ENCODE results near the gene NKX2-4. TPM values are rescaled to one million over a fixed set of nuclear protein-coding genes. Genes with fewer than 3 reads are reported as not detected.

The NKX2-4 gene
- total RNA-seq, 1 experiment from 2014 or later, result 0.15 TPM

DNA sequence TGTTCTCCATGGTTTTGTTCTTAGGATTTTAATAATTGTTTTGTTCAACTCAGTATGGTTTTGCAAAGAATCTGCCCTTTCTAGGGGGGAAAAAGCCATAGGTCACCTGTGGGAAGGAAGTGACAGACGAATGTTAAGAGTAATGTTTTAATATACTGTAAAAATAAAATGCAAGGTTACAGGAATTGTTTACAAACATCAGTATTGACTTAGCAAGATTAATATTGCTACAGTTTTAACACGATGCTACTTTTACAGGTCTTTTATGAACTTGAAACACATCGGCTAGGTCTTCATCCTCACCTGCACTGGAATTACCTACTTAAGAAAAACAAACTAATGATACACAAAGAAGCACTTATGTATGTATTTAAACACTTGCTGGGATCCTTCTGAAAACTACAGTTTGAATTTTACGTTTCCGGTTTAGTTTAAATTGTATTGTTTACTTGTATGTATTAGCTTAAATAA is 1.7 kb upstream of the NKX2-4 start:
- Histone ChIP-seq H3K9me3 (ENCODE audit: control insufficient read depth, low read depth, low read length) (no peaks in the 10 kb centered on the region), H2AK5ac (ENCODE audit: insufficient read length, low read length) (no peak overlapping the region), H2BK20ac (ENCODE audit: low read depth, low read length, poor library complexity, severe bottlenecking) (no peak overlapping the region), H3T11ph (ENCODE audit: low read length) (no peak overlapping the region), H3K18ac (ENCODE audit: insufficient read length, low read depth, low read length) (no peak overlapping the region), H3K4me1 (ENCODE audit: insufficient read depth, low read length) (no peaks in the 10 kb centered on the region), H3K9ac (ENCODE audit: extremely low read depth, insufficient read length, low read length) (no peak overlapping the region), H4K20me1 (ENCODE audit: control insufficient read depth, insufficient read depth, insufficient read length) (no peaks in the 10 kb centered on the region), H4K91ac (ENCODE audit: insufficient read length, low read depth, low read length) (no peak overlapping the region), H3K27ac (ENCODE audit: insufficient read length, low read depth, low read length) (no peak overlapping the region), H2BK15ac (ENCODE audit: low read depth, low read length) (no peak overlapping the region), H3K4me2 (ENCODE audit: insufficient read depth, insufficient read length, low read length) (no peak overlapping the region), H2AFZ (ENCODE audit: low read length) (no peak overlapping the region), H3K23me2 (ENCODE audit: insufficient read length, low read depth, low read length, poor library complexity, severe bottlenecking) (no peaks in the 10 kb centered on the region), H3K79me1 (ENCODE audit: insufficient read depth, low read depth, low read length, poor library complexity, severe bottlenecking) (no peaks in the 10 kb centered on the region), H3K79me2 (ENCODE audit: insufficient read depth, low read length) (no peaks in the 10 kb centered on the region), H4K8ac (replicated peaks; ENCODE audit: insufficient read length, low read depth, low read length) (no peak overlapping the region), H2BK5ac (ENCODE audit: insufficient read length, low read length) (no peak overlapping the region), H4K5ac (ENCODE audit: insufficient read length, low read depth, low read length) (no peak overlapping the region), H2BK12ac (ENCODE audit: insufficient read length, low read depth, low read length) (no peak overlapping the region), H3K27me3 (ENCODE audit: insufficient read depth, low read length) (peaks cover 33% of the 10 kb centered on the region), H3K23ac (ENCODE audit: insufficient read length, low read depth, low read length) (no peak overlapping the region), H3K14ac (ENCODE audit: insufficient read depth, low read length) (no peak overlapping the region), H2BK120ac (ENCODE audit: low read depth, low read length, poor library complexity, severe bottlenecking) (no peak overlapping the region), H3K56ac (ENCODE audit: insufficient read length, low read depth, low read length) (no peak overlapping the region), H3K4ac (ENCODE audit: low read depth, low read length) (no peak overlapping the region)
- Mint-ChIP-seq H3K4me1 (peaks cover 5 to 12% of the 10 kb centered on the region in 2 experiments), H3K27ac (no peak overlapping the region), H3K9me3 (peaks cover 0 to 4% of the 10 kb centered on the region in 2 experiments; a peak in 2 of 5 replicates), H3K4me3 (no peak overlapping the region), H3K36me3 (ENCODE audit: insufficient read depth in 1 of 3, low read depth in 3 of 3) (no peaks in the 10 kb centered on the region; a peak in 2 of 7 replicates), H3K27me3 (ENCODE audit: low read depth) (peaks cover 88% of the 10 kb centered on the region)
- no CpG with 5 or more reads among the region's 5 CpGs for WGBS (ENCODE audit: extremely low coverage, insufficient read length, low lambda C conversion rate)
- TF ChIP-seq, protein P1, sequence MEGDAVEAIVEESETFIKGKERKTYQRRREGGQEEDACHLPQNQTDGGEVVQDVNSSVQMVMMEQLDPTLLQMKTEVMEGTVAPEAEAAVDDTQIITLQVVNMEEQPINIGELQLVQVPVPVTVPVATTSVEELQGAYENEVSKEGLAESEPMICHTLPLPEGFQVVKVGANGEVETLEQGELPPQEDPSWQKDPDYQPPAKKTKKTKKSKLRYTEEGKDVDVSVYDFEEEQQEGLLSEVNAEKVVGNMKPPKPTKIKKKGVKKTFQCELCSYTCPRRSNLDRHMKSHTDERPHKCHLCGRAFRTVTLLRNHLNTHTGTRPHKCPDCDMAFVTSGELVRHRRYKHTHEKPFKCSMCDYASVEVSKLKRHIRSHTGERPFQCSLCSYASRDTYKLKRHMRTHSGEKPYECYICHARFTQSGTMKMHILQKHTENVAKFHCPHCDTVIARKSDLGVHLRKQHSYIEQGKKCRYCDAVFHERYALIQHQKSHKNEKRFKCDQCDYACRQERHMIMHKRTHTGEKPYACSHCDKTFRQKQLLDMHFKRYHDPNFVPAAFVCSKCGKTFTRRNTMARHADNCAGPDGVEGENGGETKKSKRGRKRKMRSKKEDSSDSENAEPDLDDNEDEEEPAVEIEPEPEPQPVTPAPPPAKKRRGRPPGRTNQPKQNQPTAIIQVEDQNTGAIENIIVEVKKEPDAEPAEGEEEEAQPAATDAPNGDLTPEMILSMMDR (conservative IDR thresholded peaks at IDR 0.05), result no peak
- DNase-seq, result no peak

Data from H9 (cell line).